HG02973 (cell line): Measurements from ENCODE around the gene PDE4B.

Experiments
- ATAC-seq: cut with Tn5 transposase; IDR thresholded peaks from one replicate; pipeline ENCODE4 v1.9.1; 2021; ENCODE audit warnings: moderate library complexity; ENCODE audit not compliant: unreplicated experiment

PDE4B gene

DNA sequence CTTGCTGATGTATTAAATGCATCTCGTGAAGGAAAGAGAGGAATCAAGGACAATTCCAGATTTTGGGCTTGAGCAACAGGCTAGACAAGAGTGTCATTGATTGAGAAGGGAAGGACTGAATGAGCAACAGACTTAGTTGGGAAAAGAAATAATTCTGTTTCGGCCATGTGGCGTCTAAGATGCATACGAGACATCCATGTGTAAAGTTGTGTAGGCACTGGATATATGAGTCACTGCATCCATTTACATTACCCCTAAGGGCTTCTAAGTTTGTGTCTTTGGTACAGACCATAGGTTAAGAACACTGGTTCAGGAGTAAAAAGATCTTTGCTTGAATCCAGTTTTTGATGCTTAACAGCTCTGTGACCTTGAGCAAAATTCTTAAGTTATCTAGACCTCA lies 434.3 kb downstream of the PDE4B start:
- no peak for ATAC-seq

- ATAC-seq, result no peak
Measured at GRCh38 chr1:66227966-66228365, 435.3 kb downstream of the PDE4B start.

GRCh38 chr1:66231217-66231616 lies 438.5 kb downstream of the PDE4B start:
- no peak for ATAC-seq

DNA sequence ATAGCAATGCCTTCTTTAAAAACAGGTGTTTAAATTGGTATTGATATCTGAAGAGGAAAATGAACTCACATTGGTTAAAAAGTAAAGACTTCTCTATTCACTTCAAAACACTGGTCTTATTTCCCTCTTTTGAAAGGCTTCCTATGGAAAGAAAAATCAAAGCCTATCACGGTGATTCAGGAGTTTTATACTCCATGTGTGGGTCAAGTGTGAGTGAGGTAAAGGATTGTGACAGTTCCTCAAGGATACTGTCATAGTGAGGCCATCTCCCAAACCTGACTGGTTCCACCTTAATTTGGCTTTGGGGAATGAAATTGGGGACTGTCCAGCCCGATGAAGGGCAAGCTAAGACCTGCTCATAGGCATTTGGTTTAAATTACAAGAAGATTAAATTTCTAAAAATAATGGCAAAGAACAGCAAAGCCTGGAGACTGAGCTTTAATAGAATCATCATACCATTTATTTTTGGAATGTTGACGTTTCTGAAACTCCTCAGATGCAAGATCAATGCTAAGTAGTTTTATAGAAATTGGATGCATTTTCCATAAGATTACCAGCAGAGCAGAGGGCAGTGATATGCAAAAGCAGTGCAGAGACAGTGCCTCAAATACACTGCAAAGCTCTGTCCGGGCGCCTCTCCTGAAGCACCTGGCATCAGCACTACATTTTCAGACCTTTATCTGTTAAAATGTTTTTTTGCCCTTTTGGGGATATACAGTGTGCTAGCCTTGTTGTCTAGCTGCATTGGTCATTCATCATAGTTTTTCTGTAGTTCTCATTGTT lies 439.2 kb downstream of the PDE4B start:
- ATAC-seq, result no peak

- ATAC-seq, result no peak
Measured at GRCh38 chr1:66237042-66237441, 444.3 kb downstream of the PDE4B start.

GRCh38 chr1:66237722-66238479 lies 445.2 kb downstream of the PDE4B start:
- no peak for ATAC-seq

GRCh38 chr1:66239834-66240233 lies 447.1 kb downstream of the PDE4B start:
- ATAC-seq, result no peak

- ATAC-seq, result no peak
Measured at GRCh38 chr1:66240491-66241484, 448.1 kb downstream of the PDE4B start.

DNA sequence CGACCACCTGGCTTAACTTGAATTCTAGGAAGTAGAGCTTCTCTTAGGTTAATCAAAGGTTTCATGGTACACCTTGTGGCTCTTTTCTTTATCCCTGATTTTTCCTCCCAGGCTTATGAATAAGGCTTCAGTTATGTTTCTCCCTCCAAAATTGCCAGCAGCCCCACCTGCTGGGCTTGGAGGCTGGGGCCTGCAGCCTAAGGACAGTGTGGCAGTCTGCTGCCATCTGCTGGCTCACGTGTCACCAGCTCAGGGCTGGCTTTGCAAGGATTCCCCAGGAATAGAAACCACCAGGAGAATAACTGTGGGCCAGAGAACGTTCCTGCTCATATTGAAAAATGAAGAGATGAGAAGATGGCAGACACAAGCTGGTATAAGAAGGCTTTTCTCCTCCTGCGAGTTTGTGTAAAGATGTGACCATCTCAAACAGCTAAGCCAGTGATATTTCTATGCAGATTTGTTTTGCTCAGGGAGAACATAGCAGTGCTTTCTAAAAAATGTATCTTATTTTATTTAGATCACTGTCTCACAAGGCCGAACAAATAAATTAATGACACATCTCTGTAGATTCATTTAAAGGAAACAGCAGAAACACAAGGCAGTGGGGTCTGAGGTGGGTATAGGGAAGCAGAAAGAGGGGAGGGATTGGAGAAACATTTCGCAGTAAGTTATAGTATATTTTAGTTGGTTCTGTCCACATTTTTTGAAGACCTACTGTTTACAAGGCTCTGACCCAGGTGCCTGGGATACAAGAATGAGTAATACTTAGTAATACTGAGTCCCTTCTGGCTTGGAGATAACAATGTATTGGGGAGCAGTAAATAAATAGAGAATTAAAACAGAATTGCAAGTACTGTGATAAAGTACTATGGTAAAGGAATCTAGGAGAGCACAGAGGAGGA lies 450.2 kb downstream of the PDE4B start:
- ATAC-seq, result peak; percentile 74

GRCh38 chr1:66243548-66244130 lies 450.9 kb downstream of the PDE4B start:
- no peak for ATAC-seq

GRCh38 chr1:66244429-66244828 lies 451.7 kb downstream of the PDE4B start:
- no peak for ATAC-seq

- ATAC-seq, result no peak
Measured at GRCh38 chr1:66245691-66246090, 453.0 kb downstream of the PDE4B start.

DNA sequence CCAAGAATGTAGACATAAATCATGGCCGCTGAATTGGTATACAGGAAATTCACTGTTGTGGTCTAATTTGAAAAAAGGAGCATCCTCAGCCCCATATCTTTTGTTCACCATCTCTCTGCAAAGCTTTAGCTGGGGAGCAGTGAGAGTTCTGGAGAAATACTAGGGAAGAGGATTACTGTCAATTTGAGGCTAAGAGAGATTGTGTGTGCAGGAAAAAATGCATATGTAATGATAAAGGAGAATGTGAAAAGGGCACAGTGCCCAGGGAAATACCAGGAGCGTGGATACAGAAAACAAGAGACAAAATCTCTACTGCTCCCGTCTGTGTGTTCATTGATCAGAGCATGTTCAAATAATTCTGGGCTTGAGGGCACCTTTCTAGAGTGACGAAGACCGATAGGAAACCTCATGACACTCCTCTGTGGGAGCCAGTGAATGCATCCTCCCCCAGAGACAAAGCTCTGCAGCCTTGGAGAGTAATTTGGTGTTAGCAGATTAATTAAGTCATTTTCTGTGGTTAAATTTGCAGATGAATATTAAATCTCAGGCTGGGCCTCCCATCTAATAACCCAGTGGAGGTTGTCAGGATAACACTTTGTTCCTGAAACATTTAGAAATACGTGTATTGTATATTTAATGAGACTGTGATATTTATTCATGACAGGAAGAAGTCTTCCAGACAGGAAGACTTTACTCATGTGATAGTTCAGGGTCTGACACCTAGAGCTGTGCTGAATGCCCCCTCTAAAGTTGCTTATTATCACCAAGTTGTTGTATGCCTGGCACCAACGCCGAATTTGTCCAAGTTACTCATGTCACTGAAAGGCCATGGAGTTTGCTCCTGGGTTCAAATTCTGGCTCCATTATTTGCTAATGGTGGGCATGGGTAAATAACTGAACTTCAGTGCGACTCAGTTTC lies 453.9 kb downstream of the PDE4B start:
- ATAC-seq, result no peak

- peak; percentile 62 for ATAC-seq
Measured at GRCh38 chr1:66247415-66248208, 454.9 kb downstream of the PDE4B start.

DNA sequence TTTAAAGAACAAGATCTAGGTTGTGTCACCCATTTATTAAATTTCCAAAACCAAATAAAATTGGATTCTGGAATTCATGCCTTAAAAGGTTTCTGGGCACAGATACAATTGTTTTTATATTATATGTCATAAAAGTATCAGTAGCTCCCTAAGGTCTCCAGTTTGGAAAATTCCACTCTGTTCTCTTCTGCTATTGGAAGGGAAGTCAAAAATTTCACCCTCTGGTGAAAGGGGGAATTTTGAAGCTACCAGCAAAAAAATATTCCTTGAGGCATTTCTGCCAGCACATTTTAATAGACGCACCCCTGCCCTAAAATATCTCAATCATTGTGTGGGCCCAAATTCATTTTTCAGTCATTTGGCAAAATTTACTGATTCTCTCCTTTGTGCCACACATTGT lies 455.6 kb downstream of the PDE4B start:
- no peak for ATAC-seq

GRCh38 chr1:66248746-66249145 lies 456.1 kb downstream of the PDE4B start:
- ATAC-seq, result no peak

DNA sequence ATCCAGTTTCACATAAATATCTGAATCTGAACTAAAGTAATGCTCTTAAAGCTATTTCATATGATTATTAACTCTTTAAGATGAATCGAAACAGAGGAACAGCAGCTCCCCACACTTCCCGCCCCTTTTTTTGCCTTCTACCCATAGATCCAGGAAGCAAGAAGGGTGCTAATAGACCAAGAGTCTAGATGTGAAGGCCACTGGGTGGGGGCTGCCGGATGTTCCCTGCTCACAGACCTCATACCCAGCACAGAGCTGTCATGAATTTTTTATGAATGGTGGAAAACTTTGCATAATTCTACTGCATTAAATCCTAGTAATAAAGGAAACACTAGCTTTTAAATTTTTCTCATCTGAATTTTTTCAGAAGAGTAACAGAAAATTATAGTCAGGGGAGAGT lies 457.4 kb downstream of the PDE4B start:
- ATAC-seq, result no peak

GRCh38 chr1:66250478-66250877 lies 457.8 kb downstream of the PDE4B start:
- ATAC-seq, result no peak
